H9 (cell line): ENCODE results near the gene GOLGA3. TPM values are rescaled to one million over a fixed set of nuclear protein-coding genes. Genes with fewer than 3 reads are reported as not detected.
"Not testable (repeated sequence)": the region's sequence is repeated elsewhere in the genome, so short reads cannot be mapped to it uniquely, and the experiment has no call there.

Experiments
- DNase-seq: peaks from one replicate; pipeline ENCODE4 v3.0.0-alpha.2; 2017
- H2AFZ ChIP-seq: one replicate; pipeline ENCODE4 v1.6.1; 2013; ENCODE audit warnings: mild to moderate bottlenecking, low read length, control low read depth, moderate library complexity
- H2AK5ac ChIP-seq: 2 replicates; pipeline ENCODE4 v1.6.1; 2013; ENCODE audit warnings: low read length, control low read depth, mixed read lengths; ENCODE audit not compliant: insufficient read length
- H2BK120ac ChIP-seq: one replicate; pipeline ENCODE4 v1.6.1; 2013; ENCODE audit warnings: low read depth, mild to moderate bottlenecking, low read length, control low read depth, inconsistent platforms; ENCODE audit not compliant: poor library complexity, severe bottlenecking
- H2BK12ac ChIP-seq: 2 replicates; pipeline ENCODE4 v1.6.1; 2013; ENCODE audit warnings: low read length, control low read depth, mixed read lengths, low read depth; ENCODE audit not compliant: insufficient read length
- H2BK15ac ChIP-seq: 2 replicates; pipeline ENCODE4 v1.6.1; 2013; ENCODE audit warnings: low read depth, low read length, control low read depth
- H2BK20ac ChIP-seq: one replicate; pipeline ENCODE4 v1.6.1; 2013; ENCODE audit warnings: low read depth, mild to moderate bottlenecking, low read length, control low read depth, inconsistent platforms; ENCODE audit not compliant: poor library complexity, severe bottlenecking
- H2BK5ac ChIP-seq: 2 replicates; pipeline ENCODE4 v1.6.1; 2013; ENCODE audit warnings: low read length, control low read depth, mixed read lengths; ENCODE audit not compliant: insufficient read length
- H3K14ac ChIP-seq: 2 replicates; pipeline ENCODE4 v1.6.1; 2013; ENCODE audit warnings: low read length, control low read depth; ENCODE audit not compliant: insufficient read depth
- H3K18ac ChIP-seq: 2 replicates; pipeline ENCODE4 v1.6.1; 2013; ENCODE audit warnings: low read depth, mild to moderate bottlenecking, mixed read lengths, low read length, control low read depth; ENCODE audit not compliant: insufficient read length
- H3K23ac ChIP-seq: 2 replicates; pipeline ENCODE4 v1.6.1; 2013; ENCODE audit warnings: low read length, control low read depth, mixed read lengths, low read depth; ENCODE audit not compliant: insufficient read length
- H3K23me2 ChIP-seq: 2 replicates; pipeline ENCODE4 v1.6.1; 2013; ENCODE audit warnings: low read depth, mild to moderate bottlenecking, mixed read lengths, low read length, control low read depth; ENCODE audit not compliant: insufficient read length, poor library complexity, severe bottlenecking
- H3K27ac ChIP-seq: 2 replicates; pipeline ENCODE4 v1.5.1; 2013; ENCODE audit warnings: low read length, control low read depth, mixed read lengths, low read depth; ENCODE audit not compliant: insufficient read length
- H3K27me3 ChIP-seq: 2 replicates; pipeline ENCODE4 v1.6.1; 2013; ENCODE audit warnings: low read length, control low read depth, inconsistent platforms; ENCODE audit not compliant: insufficient read depth
- H3K4ac ChIP-seq: 2 replicates; pipeline ENCODE4 v1.6.1; 2013; ENCODE audit warnings: low read depth, mild to moderate bottlenecking, control low read depth, inconsistent platforms, low read length, moderate library complexity
- H3K4me1 ChIP-seq: 2 replicates; pipeline ENCODE4 v1.6.1; 2013; ENCODE audit warnings: low read length, control low read depth, inconsistent platforms; ENCODE audit not compliant: insufficient read depth
- H3K4me2 ChIP-seq: 2 replicates; pipeline ENCODE4 v1.6.1; 2013; ENCODE audit warnings: low read length, control low read depth, mixed read lengths; ENCODE audit not compliant: insufficient read length, insufficient read depth
- H3K56ac ChIP-seq: 2 replicates; pipeline ENCODE4 v1.6.1; 2013; ENCODE audit warnings: low read depth, mild to moderate bottlenecking, mixed read lengths, low read length, control low read depth; ENCODE audit not compliant: insufficient read length
- H3K79me1 ChIP-seq: 2 replicates; pipeline ENCODE4 v1.6.1; 2013; ENCODE audit warnings: low read depth, mild to moderate bottlenecking, moderate library complexity, low read length, control low read depth, inconsistent platforms; ENCODE audit not compliant: insufficient read depth, poor library complexity, severe bottlenecking
- H3K79me2 ChIP-seq: 2 replicates; pipeline ENCODE4 v1.6.1; 2013; ENCODE audit warnings: low read length, control low read depth, inconsistent platforms; ENCODE audit not compliant: insufficient read depth
- H3K9ac ChIP-seq: 2 replicates; pipeline ENCODE4 v1.6.1; 2013; ENCODE audit warnings: low read length, control low read depth, mixed read lengths; ENCODE audit not compliant: insufficient read length; ENCODE audit errors: extremely low read depth
- H3K9me3 ChIP-seq: one replicate; pipeline ENCODE4 v1.6.1; 2013; ENCODE audit warnings: low read depth, low read length, inconsistent platforms; ENCODE audit not compliant: control insufficient read depth
- H3T11ph ChIP-seq: one replicate; pipeline ENCODE4 v1.6.1; 2013; ENCODE audit warnings: mild to moderate bottlenecking, low read length, control low read depth, inconsistent platforms
- H4K20me1 ChIP-seq: one replicate; pipeline ENCODE4 v1.6.1; 2013; ENCODE audit not compliant: control insufficient read depth, insufficient read length, insufficient read depth
- H4K5ac ChIP-seq: 2 replicates; pipeline ENCODE4 v1.6.1; 2013; ENCODE audit warnings: low read depth, mild to moderate bottlenecking, mixed read lengths, low read length, control low read depth; ENCODE audit not compliant: insufficient read length
- H4K8ac ChIP-seq: replicated peaks from 2 replicates; pipeline ENCODE4 v1.6.1; 2013; ENCODE audit warnings: low read length, control low read depth, mixed read lengths, low read depth; ENCODE audit not compliant: insufficient read length
- H4K91ac ChIP-seq: 2 replicates; pipeline ENCODE4 v1.6.1; 2013; ENCODE audit warnings: low read depth, mild to moderate bottlenecking, moderate library complexity, mixed read lengths, low read length, control low read depth; ENCODE audit not compliant: insufficient read length
- H3K27ac Mint-ChIP-seq, 3 experiments: 2 replicates in 2 of 3; 3 replicates in 1 of 3; pipeline ENCODE4 v1.8.0; 2020 to 2021; ENCODE audit warnings: mixed read lengths in 3 of 3, mild to moderate bottlenecking in 1 of 3, moderate library complexity in 1 of 3
- H3K27me3 Mint-ChIP-seq: 2 replicates; pipeline ENCODE4 v1.8.0; 2021; ENCODE audit warnings: low read depth, mild to moderate bottlenecking, moderate library complexity, mixed read lengths
- H3K36me3 Mint-ChIP-seq, 3 experiments: 2 replicates in 2 of 3; 3 replicates in 1 of 3; pipeline ENCODE4 v1.8.0; 2020 to 2021; ENCODE audit warnings: low read depth in 3 of 3, mixed read lengths in 3 of 3; ENCODE audit not compliant: insufficient read depth in 1 of 3
- H3K4me1 Mint-ChIP-seq, 2 experiments: 2 replicates each; pipeline ENCODE4 v1.8.0; 2020; ENCODE audit warnings: mixed read lengths in 2 of 2
- H3K4me3 Mint-ChIP-seq, 2 experiments: 2 replicates in 1 of 2; 3 replicates in 1 of 2; pipeline ENCODE4 v1.8.0; 2020 to 2021; ENCODE audit warnings: mild to moderate bottlenecking in 2 of 2, mixed read lengths in 2 of 2, moderate library complexity in 1 of 2
- H3K9me3 Mint-ChIP-seq, 2 experiments: 2 replicates in 1 of 2; 3 replicates in 1 of 2; pipeline ENCODE4 v1.8.0; 2020; ENCODE audit warnings: mild to moderate bottlenecking in 2 of 2, mixed read lengths in 2 of 2, moderate library complexity in 1 of 2
- WGBS: extraction: QIAGEN DNeasy Blood & Tissue Kit; methylation state at CpG from one replicate; pipeline ENCODE4 v1.1.7; 2013; ENCODE audit warnings: missing lambda C conversion rate, low lambda C conversion rate, mixed read lengths; ENCODE audit not compliant: insufficient read length; ENCODE audit errors: extremely low coverage; 5-methylcytosine and 5-hydroxymethylcytosine counted together
- total RNA-seq: library from RNA; stranded (reverse); gene quantifications from 2 replicates; pipeline ENCODE4 v1.2.1, GENCODE V29; 2021
- TF ChIP-seq, protein P1 (sequence below): fragments of 200-600 bp; sonication (generic); conservative IDR thresholded peaks from 3 replicates; pipeline ENCODE4 v1.8.0; 2021; ENCODE audit warnings: antibody characterized with exemption, mild to moderate bottlenecking

GOLGA3 gene
- total RNA-seq, 1 experiment from 2014 or later = 40.1 TPM

GRCh38 chr12:132776816-132777568 lies 51.7 kb downstream of the GOLGA3 start:
- H3K9ac ChIP-seq = no peak overlapping the region
- H2BK12ac ChIP-seq = no peak overlapping the region
- no peaks in the 10 kb centered on the region for H3K79me2 ChIP-seq
- H3K27ac ChIP-seq = no peak overlapping the region
- H2AFZ ChIP-seq = no peak overlapping the region
- H2AK5ac ChIP-seq = no peak overlapping the region
- no peak overlapping the region for H3K4me2 ChIP-seq
- no peak overlapping the region for H3K14ac ChIP-seq
- no peaks in the 10 kb centered on the region for H3K79me1 ChIP-seq
- H3K9me3 Mint-ChIP-seq = no peaks in the 10 kb centered on the region
- no peak overlapping the region for H3K4ac ChIP-seq
- DNase-seq = no peak
- no peak overlapping the region for H4K8ac ChIP-seq
- H2BK20ac ChIP-seq = no peak overlapping the region
- no peak overlapping the region for H4K5ac ChIP-seq
- WGBS = no CpG with 5 or more reads among the region's 29 CpGs
- no peak overlapping the region for H3T11ph ChIP-seq
- H3K27ac Mint-ChIP-seq = 0 out of 7 replicates have a peak overlapping the region, but pooled peaks of 1 of the 3 experiments have one; percentile 53
- no peaks in the 10 kb centered on the region for H3K9me3 ChIP-seq
- no peak overlapping the region for H2BK120ac ChIP-seq
- TF ChIP-seq, protein P1, sequence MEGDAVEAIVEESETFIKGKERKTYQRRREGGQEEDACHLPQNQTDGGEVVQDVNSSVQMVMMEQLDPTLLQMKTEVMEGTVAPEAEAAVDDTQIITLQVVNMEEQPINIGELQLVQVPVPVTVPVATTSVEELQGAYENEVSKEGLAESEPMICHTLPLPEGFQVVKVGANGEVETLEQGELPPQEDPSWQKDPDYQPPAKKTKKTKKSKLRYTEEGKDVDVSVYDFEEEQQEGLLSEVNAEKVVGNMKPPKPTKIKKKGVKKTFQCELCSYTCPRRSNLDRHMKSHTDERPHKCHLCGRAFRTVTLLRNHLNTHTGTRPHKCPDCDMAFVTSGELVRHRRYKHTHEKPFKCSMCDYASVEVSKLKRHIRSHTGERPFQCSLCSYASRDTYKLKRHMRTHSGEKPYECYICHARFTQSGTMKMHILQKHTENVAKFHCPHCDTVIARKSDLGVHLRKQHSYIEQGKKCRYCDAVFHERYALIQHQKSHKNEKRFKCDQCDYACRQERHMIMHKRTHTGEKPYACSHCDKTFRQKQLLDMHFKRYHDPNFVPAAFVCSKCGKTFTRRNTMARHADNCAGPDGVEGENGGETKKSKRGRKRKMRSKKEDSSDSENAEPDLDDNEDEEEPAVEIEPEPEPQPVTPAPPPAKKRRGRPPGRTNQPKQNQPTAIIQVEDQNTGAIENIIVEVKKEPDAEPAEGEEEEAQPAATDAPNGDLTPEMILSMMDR = no peak
- no peak overlapping the region for H3K23ac ChIP-seq
- peaks cover 29 to 79% (median 65%) of the 10 kb centered on the region in 3 experiments for H3K36me3 Mint-ChIP-seq
- no peaks in the 10 kb centered on the region for H3K27me3 ChIP-seq
- H3K4me1 ChIP-seq = no peaks in the 10 kb centered on the region
- H3K4me1 Mint-ChIP-seq = no peaks in the 10 kb centered on the region
- H2BK5ac ChIP-seq = no peak overlapping the region
- no peaks in the 10 kb centered on the region for H4K20me1 ChIP-seq
- no peak overlapping the region for H4K91ac ChIP-seq
- no peaks in the 10 kb centered on the region for H3K23me2 ChIP-seq
- no peak overlapping the region for H3K18ac ChIP-seq
- H3K27me3 Mint-ChIP-seq = peaks cover 1% of the 10 kb centered on the region; the same call in 1 of the 2 replicates
- H2BK15ac ChIP-seq = no peak overlapping the region
- H3K4me3 Mint-ChIP-seq = no peak overlapping the region
- H3K56ac ChIP-seq = no peak overlapping the region

DNA sequence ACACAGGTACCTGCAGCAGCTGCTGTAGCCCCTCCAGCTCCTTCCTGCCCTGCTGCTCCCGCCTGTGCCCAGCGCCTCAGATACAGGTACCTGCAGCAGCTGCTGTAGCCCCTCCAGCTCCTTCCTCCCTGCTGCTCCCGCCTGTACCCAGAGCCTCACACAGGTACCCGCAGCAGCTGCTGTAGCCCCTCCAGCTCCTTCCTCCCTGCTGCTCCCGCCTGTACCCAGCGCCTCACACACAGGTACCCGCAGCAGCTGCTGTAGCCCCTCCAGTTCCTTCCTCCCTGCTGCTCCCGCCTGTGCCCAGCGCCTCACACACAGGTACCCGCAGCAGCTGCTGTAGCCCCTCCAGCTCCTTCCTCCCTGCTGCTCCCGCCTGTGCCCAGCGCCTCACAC lies 52.4 kb downstream of the GOLGA3 start:
- not testable (repeated sequence) for H3K9me3 ChIP-seq, H3K9me3 Mint-ChIP-seq, H4K91ac ChIP-seq, H3K4me1 Mint-ChIP-seq, H2AFZ ChIP-seq, DNase-seq, H3T11ph ChIP-seq, H3K79me1 ChIP-seq, H3K4me3 Mint-ChIP-seq, H2BK20ac ChIP-seq, H2BK5ac ChIP-seq, H3K14ac ChIP-seq, H3K18ac ChIP-seq, H2BK120ac ChIP-seq, H4K8ac ChIP-seq, H3K27me3 ChIP-seq, H4K20me1 ChIP-seq, H3K23ac ChIP-seq, H3K79me2 ChIP-seq, H2BK15ac ChIP-seq, H3K4ac ChIP-seq, H2BK12ac ChIP-seq, H3K4me2 ChIP-seq, H3K9ac ChIP-seq, H3K27me3 Mint-ChIP-seq, H3K4me1 ChIP-seq, H3K56ac ChIP-seq, H4K5ac ChIP-seq, H3K23me2 ChIP-seq, H3K27ac ChIP-seq, H2AK5ac ChIP-seq
- peaks cover 29 to 78% (median 65%) of the 10 kb centered on the region in 3 experiments for H3K36me3 Mint-ChIP-seq
- H3K27ac Mint-ChIP-seq = peak overlapping the region in 1 of 3 experiments; percentile 57; a peak in 1 of 7 replicates
- no CpG with 5 or more reads among the region's 12 CpGs for WGBS
